ENCODE measurements around the gene CPXM2.

DNA sequence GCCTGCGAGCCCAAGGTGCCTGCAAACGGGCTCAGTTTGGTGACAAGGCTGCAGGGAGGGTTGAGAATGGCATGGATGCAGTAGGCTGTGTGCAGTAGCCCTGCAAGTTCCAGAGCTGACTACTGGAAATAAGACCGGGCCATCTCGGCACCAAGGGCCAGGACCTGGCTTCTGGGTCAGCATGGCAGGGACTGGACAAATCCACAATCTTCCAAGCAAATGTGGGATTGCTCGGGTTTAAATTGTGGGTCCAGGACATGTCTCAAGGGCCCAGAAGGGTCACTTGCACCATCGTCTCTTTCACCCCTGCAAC lies 147.4 kb downstream of the CPXM2 start:
- TF ChIP-seq TARDBP (IDR thresholded peaks at IDR 0.05), result no peak
- no peak for TF ChIP-seq LEF1 (IDR thresholded peaks at IDR 0.05; ENCODE audit: borderline replicate concordance)
- TF ChIP-seq FOXM1 (IDR thresholded peaks at IDR 0.05; ENCODE audit: borderline replicate concordance), result no peak
- no peak for TF ChIP-seq PKNOX1 (IDR thresholded peaks at IDR 0.05)
- no peak for TF ChIP-seq FOXA1 (IDR thresholded peaks at IDR 0.05)
- TF ChIP-seq FOXK2 (IDR thresholded peaks at IDR 0.05), result no peak
- TF ChIP-seq HDGF (IDR thresholded peaks at IDR 0.05; ENCODE audit: borderline replicate concordance), result no peak
- no peak for TF ChIP-seq ZNF384 (IDR thresholded peaks at IDR 0.05)
- TF ChIP-seq SUZ12 (IDR thresholded peaks at IDR 0.05), result no peak
- TF ChIP-seq CTBP1 (IDR thresholded peaks at IDR 0.05; ENCODE audit: borderline replicate concordance), result no peak
